K562 (cell line): ENCODE data around the gene KCNG4. TPM values are rescaled to one million over a fixed set of nuclear protein-coding genes. Genes with fewer than 3 reads are reported as not detected.
A peak's percentile ranks its signal among the peaks of the same experiment; 100 is the strongest.

ENCODE experiments used
- ATAC-seq: fragments of 200-7000 bp; cut with Tn5 transposase; 3 replicates; pipeline ENCODE4 v1.9.1; 2020; ENCODE audit warnings: moderate library complexity
- BruUV-seq: library from RNA; stranded (reverse); fragments of 400-500 nt; replicated peaks from 2 replicates; lab custom pipeline; 2021; lab: Mats Ljungman, UMichigan
- CTCF ChIA-PET: fragments of 300-600 bp; formaldehyde crosslinking; extraction: SDS; loops from one replicate; lab custom pipeline; 2021; ENCODE audit warnings: low intra/inter-chr PET ratio; lab: Yijun Ruan, JAX
- POLR2A ChIA-PET: fragments of 300-600, 350-650 bp; sonication (Branson Sonifier 250); formaldehyde crosslinking; extraction: SDS; loops from one replicate; lab custom pipeline; 2021; ENCODE audit warnings: antibody characterized with exemption, inconsistent platforms; lab: Yijun Ruan, JAX
- DNase-seq, 4 experiments: peaks; one replicate each; pipeline versions ENCODE4 v3.0.0 to v3.0.0-alpha.2; 2011 to 2018; ENCODE audit warnings: low spot score in 3 of 4, mixed read lengths in 3 of 4; ENCODE audit errors: extremely low read depth in 1 of 4
- FAIRE-seq: peaks from 2 replicates; lab custom pipeline; 2011; peaks lifted over from hg19 to GRCh38; lab: Jason Lieb, UNC
- H2AFZ ChIP-seq: 2 replicates; pipeline ENCODE4 v1.6.0; 2011; ENCODE audit warnings: low read depth, low read length, control low read depth, inconsistent platforms
- H3K27ac ChIP-seq: fragments of 200-600 bp; 3 replicates; pipeline ENCODE4 v1.8.0; 2011; ENCODE audit warnings: low read depth, mild to moderate bottlenecking, control low read depth, inconsistent platforms, low read length, moderate library complexity, mixed read lengths; ENCODE audit errors: extremely low read depth
- H3K27me3 ChIP-seq, 2 experiments: fragments of 300-600 bp in 1 of 2; 2 replicates in 1 of 2; 3 replicates in 1 of 2; pipeline versions ENCODE4 v1.6.0 to v1.8.0; 2011; ENCODE audit warnings: inconsistent platforms in 2 of 2, low read length in 2 of 2, mild to moderate bottlenecking in 1 of 2, mixed read lengths in 1 of 2, moderate library complexity in 1 of 2; ENCODE audit not compliant: control insufficient read depth in 2 of 2, insufficient read depth in 2 of 2
- H3K36me3 ChIP-seq: fragments of 300-600 bp; 3 replicates; pipeline ENCODE4 v1.8.0; 2011; ENCODE audit warnings: mild to moderate bottlenecking, low read length, inconsistent platforms; ENCODE audit not compliant: control insufficient read depth, insufficient read depth
- H3K4me1 ChIP-seq, 2 experiments: fragments of 200-600 bp in 1 of 2; replicated peaks in 1 of 2; 2 replicates in 1 of 2; 3 replicates in 1 of 2; pipeline versions ENCODE4 v1.5.1 to v1.8.0; 2011; ENCODE audit warnings: inconsistent platforms in 2 of 2, low read length in 2 of 2, mild to moderate bottlenecking in 1 of 2, mixed read lengths in 1 of 2, moderate library complexity in 1 of 2; ENCODE audit not compliant: control insufficient read depth in 2 of 2, insufficient read depth in 2 of 2
- H3K4me2 ChIP-seq: 2 replicates; pipeline ENCODE4 v1.6.1; 2011; ENCODE audit warnings: low read length, control low read depth, inconsistent platforms, mixed read lengths; ENCODE audit not compliant: insufficient read depth
- H3K4me3 ChIP-seq: fragments of 200-600 bp; sonication (generic), shearing (Covaris generic); 2 replicates; pipeline ENCODE4 v1.5.1; 2016; ENCODE audit warnings: control low read depth, inconsistent platforms
- H3K79me2 ChIP-seq: fragments of 200-600 bp; 3 replicates; pipeline ENCODE4 v1.8.0; 2011; ENCODE audit warnings: low read length, inconsistent platforms; ENCODE audit not compliant: control insufficient read depth, insufficient read depth
- H3K9ac ChIP-seq, 2 experiments: 2 replicates each; pipeline versions ENCODE4 v1.6.0 to v1.6.1; 2011; ENCODE audit warnings: low read depth in 2 of 2, low read length in 2 of 2, control low read depth in 1 of 2, inconsistent platforms in 1 of 2, mild to moderate bottlenecking in 1 of 2, mixed read lengths in 1 of 2; ENCODE audit not compliant: insufficient read depth in 1 of 2
- H3K9me1 ChIP-seq: one replicate; pipeline ENCODE4 v1.6.0; 2011; ENCODE audit warnings: inconsistent platforms, mild to moderate bottlenecking, low read length, moderate library complexity; ENCODE audit not compliant: control insufficient read depth, insufficient read depth
- H3K9me3 ChIP-seq: replicated peaks from 2 replicates; pipeline ENCODE4 v1.5.1; 2011; ENCODE audit warnings: low read depth, low read length, inconsistent platforms; ENCODE audit not compliant: control insufficient read depth, insufficient read depth
- H4K20me1 ChIP-seq: replicated peaks from 2 replicates; pipeline ENCODE4 v1.6.1; 2011; ENCODE audit warnings: low read length, inconsistent platforms, mixed read lengths; ENCODE audit not compliant: control insufficient read depth, insufficient read depth
- ATF3 ChIP-seq, 2 experiments: fragments of 450-650 bp in 1 of 2; sonication (generic) in 1 of 2; formaldehyde crosslinking in 1 of 2; IDR thresholded peaks in 1 of 2; conservative IDR thresholded peaks in 1 of 2; 2 replicates each; pipeline versions ENCODE4 v1.6.1 to v1.8.1; 2016 to 2023; ENCODE audit warnings: mild to moderate bottlenecking in 2 of 2, moderate library complexity in 2 of 2, inconsistent platforms in 1 of 2, missing genetic modification reagents in 1 of 2
- CEBPG ChIP-seq, 3 experiments: fragments of 200-800 bp in 1 of 3; sonication (Bioruptor generic) in 1 of 3; sonication (generic) in 1 of 3; formaldehyde crosslinking in 1 of 3; IDR thresholded peaks in 2 of 3; conservative IDR thresholded peaks in 1 of 3; 2 replicates each; pipeline versions ENCODE4 v1.6.1 to v1.8.0; 2016 to 2022; ENCODE audit warnings: missing compliant biosample characterization in 2 of 3, missing genetic modification characterization in 2 of 3, mild to moderate bottlenecking in 1 of 3, missing genetic modification reagents in 1 of 3
- ELF2 ChIP-seq: fragments of 250-450 bp; sonication (Bioruptor Pico); IDR thresholded peaks from 2 replicates; pipeline ENCODE4 v1.5.0; 2021; ENCODE audit warnings: mild to moderate bottlenecking
- NCOA2 ChIP-seq, 2 experiments: fragments of 450-650 bp; IDR thresholded peaks; 2 replicates each; pipeline ENCODE4 v1.6.1; 2018; ENCODE audit warnings: mild to moderate bottlenecking in 2 of 2, moderate library complexity in 1 of 2; ENCODE audit not compliant: partially characterized antibody in 2 of 2
- RAD51 ChIP-seq: fragments of 450-650 bp; IDR thresholded peaks from 2 replicates; pipeline ENCODE4 v1.7.1; 2016; ENCODE audit warnings: low read depth, mild to moderate bottlenecking, borderline replicate concordance
- RERE ChIP-seq: sonication (generic); formaldehyde crosslinking; IDR thresholded peaks from 2 replicates; pipeline ENCODE4 v1.8.0; 2023; ENCODE audit warnings: missing genetic modification reagents, mild to moderate bottlenecking, borderline replicate concordance
- XRCC4 ChIP-seq: IDR thresholded peaks from one replicate; pipeline ENCODE4 v1.6.1; 2011; ENCODE audit not compliant: insufficient read depth, insufficient read length; ENCODE audit errors: extremely low read depth
- ZBTB2 ChIP-seq: fragments of 450-650 bp; IDR thresholded peaks from 2 replicates; pipeline ENCODE4 v1.6.1; 2016; ENCODE audit warnings: antibody characterized with exemption
- ZNF395 ChIP-seq: fragments of 200-800 bp; sonication (Bioruptor generic); IDR thresholded peaks from 2 replicates; pipeline ENCODE4 v1.6.1; 2017; ENCODE audit warnings: missing genetic modification characterization, missing compliant biosample characterization
- WGBS: fragments of 100-300 bp; shearing (Covaris generic); methylation state at CpG from one replicate; pipeline ENCODE4 v1.1.6; 2016; ENCODE audit warnings: low coverage, mixed read lengths; ENCODE audit not compliant: insufficient coverage; ENCODE audit errors: missing lambda C conversion rate; 5-methylcytosine and 5-hydroxymethylcytosine counted together
- in situ Hi-C: fragments of 300-500 bp; cut with MboI; formaldehyde crosslinking; loops from 4 replicates; pipeline ENCODE4 v1.15.0; 2018; ENCODE audit warnings: inconsistent platforms, mixed read lengths
- intact Hi-C: fragments of 100-400 bp; cut with micrococcal nuclease; formaldehyde crosslinking; loops from 2 replicates; pipeline ENCODE4 v1.14.2; 2022
- polyA plus RNA-seq, 8 experiments: library from polyadenylated mRNA; depleted of rRNA in 4 of 8; stranded (reverse) in 5 of 8; unstranded in 3 of 8; fragments of >200 nt; fragmentation: Nextera tagmentation in 2 of 8; fragmentation: Illumina TruSeq in 1 of 8; extraction: Ambion mirVana in 2 of 8; extraction: Trizol in 1 of 8; gene quantifications; 2 replicates each; pipeline versions ENCODE4 v1.2.1 to v1.2.3, GENCODE V29; 2011 to 2014; ENCODE audit warnings: inconsistent platforms in 1 of 8, missing spikeins in 1 of 8
- total RNA-seq, 7 experiments: library from RNA; depleted of rRNA in 6 of 7; stranded (reverse); fragments of >200 nt in 6 of 7; fragmentation: Illumina TruSeq in 2 of 7; extraction: Trizol in 2 of 7; gene quantifications; 2 replicates each; pipeline versions ENCODE4 v1.2.1 to v1.2.3, GENCODE V29; 2011 to 2021; ENCODE audit warnings: low replicate concordance in 1 of 7

The KCNG4 gene
- total and polyA plus RNA-seq, 9 of the 15 experiments (the other 6 are each of a cell fraction or from before 2014, with no cell fraction given): not detected

GRCh38 chr16:84199861-84200260, 40.0 kb downstream of the KCNG4 start:
- H3K4me1 ChIP-seq: peaks cover 0 to 29% of the 10 kb centered on the region in 2 experiments; a peak in 3 of 5 replicates
- FAIRE-seq (peak; percentile 15), ATAC-seq (no peak), DNase-seq (no peak)
- WGBS: 6% methylated on average over 10 of the region's 10 CpGs
- in situ Hi-C loops: no loop called here
- H3K4me2 ChIP-seq: no peak overlapping the region
- no peak overlapping the region for H3K4me3 ChIP-seq
- H3K9me3 ChIP-seq: 0 out of 2 replicates have a peak, but pooled peaks cover 2% of the 10 kb centered on the region
- peaks cover 63% of the 10 kb centered on the region in 2 experiments for H3K27me3 ChIP-seq
- H4K20me1 ChIP-seq: peaks cover 12% of the 10 kb centered on the region
- no peak overlapping the region for H3K27ac ChIP-seq
- peak overlapping the region in 1 of 2 experiments; percentile 70; a peak in 1 of 4 replicates for H3K9ac ChIP-seq
- POLR2A ChIA-PET: interaction anchor here (0.7 to 1.5 kb wide), 4 partner anchors 8 to 85 kb away, joined by 3 to 4 read pairs (median 3); partner anchors contain the start of gene ADAD2
- peaks cover 4% of the 10 kb centered on the region for H3K9me1 ChIP-seq
- no peaks in the 10 kb centered on the region for H3K79me2 ChIP-seq
- H3K36me3 ChIP-seq: no peaks in the 10 kb centered on the region
- intact Hi-C loops: no loop called here
- no peak overlapping the region for H2AFZ ChIP-seq
- CTCF ChIA-PET: no interaction called here
- no TSS peak for BruUV-seq
- no peak for TF ChIP-seq ELF2 (CRISPR knock-in tag)
- no peak for TF ChIP-seq XRCC4
- 0 out of 2 replicates have a peak, but pooled peaks have one; percentile 27 for TF ChIP-seq ZNF395 (CRISPR knock-in tag)
- no peak for TF ChIP-seq CEBPG (CRISPR knock-in tag; IDR thresholded peaks at IDR 0.05)
- TF ChIP-seq CEBPG (tag; conservative IDR thresholded peaks at IDR 0.05 in 1 of 2, IDR thresholded peaks at IDR 0.05 in 1 of 2): 0 out of 4 replicates have a peak, but pooled peaks of 1 of the 2 experiments have one; percentile 22
- no peak for TF ChIP-seq NCOA2 (IDR thresholded peaks at IDR 0.05; ENCODE audit: partially characterized antibody in 2 of 2)
- no peak for TF ChIP-seq RERE (CRISPR knock-in tag)
- no peak for TF ChIP-seq ZBTB2
- TF ChIP-seq RAD51: no peak
- 0 out of 2 replicates have a peak, but pooled peaks have one; percentile 31 for TF ChIP-seq ATF3 (IDR thresholded peaks at IDR 0.05)
- no peak for TF ChIP-seq ATF3 (CRISPR knock-in tag; conservative IDR thresholded peaks at IDR 0.05)
